ENCODE results near the gene SYT1. TPM values are rescaled to one million over a fixed set of nuclear protein-coding genes. Genes with fewer than 3 reads are reported as not detected.

The SYT1 gene
- total and polyA plus RNA-seq, 2 donors (not counting 3 experiments of a cell fraction or from before 2014, with no cell fraction given), result 3.2 to 15.3 TPM

DNA sequence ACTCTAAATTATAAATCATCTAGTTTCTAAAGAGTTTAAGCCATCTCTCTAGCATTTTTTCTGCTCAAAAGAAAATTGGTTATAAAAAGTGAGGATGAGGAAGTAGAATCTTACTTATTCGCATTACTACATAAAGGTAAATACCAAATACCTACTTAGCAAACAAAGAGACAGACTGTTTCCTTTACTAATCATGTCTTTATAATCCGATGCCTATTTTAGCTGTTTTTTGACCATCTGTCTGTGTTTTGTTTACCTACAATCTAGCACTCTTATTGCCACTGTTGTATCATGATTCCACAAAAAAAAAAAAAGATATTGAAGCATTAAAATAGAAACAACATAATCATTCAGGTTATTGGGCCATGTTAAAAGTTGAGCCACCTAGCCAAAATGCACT, 430.0 kb downstream of the SYT1 start:
- Histone ChIP-seq H3K27ac (ENCODE audit: insufficient read depth, low read depth, low read length) (no peak overlapping the region), H3K79me2 (ENCODE audit: control insufficient read depth, insufficient read depth, low read length) (no peaks in the 10 kb centered on the region), H3K9me1 (replicated peaks; ENCODE audit: control insufficient read depth, extremely low read depth, insufficient read depth, low read length) (no peaks in the 10 kb centered on the region), H3K4me2 (ENCODE audit: insufficient read depth, low read length) (no peak overlapping the region), H4K20me1 (replicated peaks; ENCODE audit: control insufficient read depth, extremely low read depth, insufficient read depth, low read length) (no peaks in the 10 kb centered on the region), H3K36me3 (ENCODE audit: control insufficient read depth in 2 of 2, extremely low read depth in 1 of 2, insufficient read depth in 2 of 2, low read length in 2 of 2) (no peaks in the 10 kb centered on the region), H3K9ac (replicated peaks; ENCODE audit: extremely low read depth, insufficient read depth, low read length) (no peak overlapping the region), H3K4me1 (ENCODE audit: control insufficient read depth, extremely low read depth, insufficient read depth, low read length) (peaks cover 9% of the 10 kb centered on the region), H2AFZ (ENCODE audit: low read depth, low read length) (no peak overlapping the region), H3K9me3 (replicated peaks; ENCODE audit: control insufficient read depth, insufficient read depth, low read length) (no peaks in the 10 kb centered on the region), H3K27me3 (ENCODE audit: control insufficient read depth in 2 of 2, insufficient read depth in 2 of 2, low read length in 2 of 2) (no peaks in the 10 kb centered on the region), H3K4me3 (replicated peaks in 1 of 3; ENCODE audit: insufficient read depth in 1 of 3, low read depth in 1 of 3, low read length in 3 of 3) (no peak overlapping the region)
- BruUV-seq (replicated peaks), result no TSS peak
- ChIA-PET POLR2A (no interaction called here), CTCF (interaction anchor here (0.6 kb wide), 1 partner anchor 824 kb away, joined by 3 read pairs; no protein-coding TSS in a partner anchor)
- TF ChIP-seq, protein P1, sequence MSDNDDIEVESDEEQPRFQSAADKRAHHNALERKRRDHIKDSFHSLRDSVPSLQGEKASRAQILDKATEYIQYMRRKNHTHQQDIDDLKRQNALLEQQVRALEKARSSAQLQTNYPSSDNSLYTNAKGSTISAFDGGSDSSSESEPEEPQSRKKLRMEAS (IDR thresholded peaks at IDR 0.05; ENCODE audit: insufficient read depth, insufficient read length), result no peak
- TF ChIP-seq FOS (IDR thresholded peaks at IDR 0.05; ENCODE audit: borderline replicate concordance, insufficient read depth, low read length) (no peak), EZH2 (IDR thresholded peaks at IDR 0.05; ENCODE audit: borderline replicate concordance, low read depth, low read length, severe bottlenecking) (no peak), JUN (IDR thresholded peaks at IDR 0.05; ENCODE audit: borderline replicate concordance, insufficient read depth, insufficient read length, low read depth) (no peak), POLR2AphosphoS5 (IDR thresholded peaks at IDR 0.05; ENCODE audit: insufficient read depth, low read depth, low read length) (no peak), GATA2 (IDR thresholded peaks at IDR 0.05; ENCODE audit: insufficient read depth, insufficient read length, low read depth, low read length) (no peak), POLR2A (IDR thresholded peaks at IDR 0.05; ENCODE audit: low read depth, low read length) (no peak)
- TF ChIP-seq, protein P2, sequence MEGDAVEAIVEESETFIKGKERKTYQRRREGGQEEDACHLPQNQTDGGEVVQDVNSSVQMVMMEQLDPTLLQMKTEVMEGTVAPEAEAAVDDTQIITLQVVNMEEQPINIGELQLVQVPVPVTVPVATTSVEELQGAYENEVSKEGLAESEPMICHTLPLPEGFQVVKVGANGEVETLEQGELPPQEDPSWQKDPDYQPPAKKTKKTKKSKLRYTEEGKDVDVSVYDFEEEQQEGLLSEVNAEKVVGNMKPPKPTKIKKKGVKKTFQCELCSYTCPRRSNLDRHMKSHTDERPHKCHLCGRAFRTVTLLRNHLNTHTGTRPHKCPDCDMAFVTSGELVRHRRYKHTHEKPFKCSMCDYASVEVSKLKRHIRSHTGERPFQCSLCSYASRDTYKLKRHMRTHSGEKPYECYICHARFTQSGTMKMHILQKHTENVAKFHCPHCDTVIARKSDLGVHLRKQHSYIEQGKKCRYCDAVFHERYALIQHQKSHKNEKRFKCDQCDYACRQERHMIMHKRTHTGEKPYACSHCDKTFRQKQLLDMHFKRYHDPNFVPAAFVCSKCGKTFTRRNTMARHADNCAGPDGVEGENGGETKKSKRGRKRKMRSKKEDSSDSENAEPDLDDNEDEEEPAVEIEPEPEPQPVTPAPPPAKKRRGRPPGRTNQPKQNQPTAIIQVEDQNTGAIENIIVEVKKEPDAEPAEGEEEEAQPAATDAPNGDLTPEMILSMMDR (IDR thresholded peaks at IDR 0.05; ENCODE audit: extremely low read depth in 1 of 2, insufficient read depth in 1 of 2, low read depth in 1 of 2, low read length in 2 of 2), result no peak
- FAIRE-seq, result no peak
- no peak for DNase-seq (ENCODE audit: low read depth, low spot score)
- dilution Hi-C loops (cut with MboI; ENCODE audit: extremely low pct_ligation_motif_present, low sequenced_read_pairs) (no loop called here), intact Hi-C loops (cut with micrococcal nuclease) (no loop called here)

Measured in endothelial cell of umbilical vein (primary cell).